HCT116 (cell line): ENCODE results near the gene FBP1. TPM values are rescaled to one million over a fixed set of nuclear protein-coding genes. Genes with fewer than 3 reads are reported as not detected.

ENCODE experiments used
- ATAC-seq: fragments of 200-7000 bp; cut with Tn5 transposase; 2 replicates; pipeline ENCODE4 v1.9.1; 2020; ENCODE audit warnings: mild to moderate bottlenecking, moderate library complexity
- BruUV-seq: library from RNA; stranded (reverse); fragments of 400-500 nt; replicated peaks from 2 replicates; lab custom pipeline; 2021; lab: Mats Ljungman, UMichigan
- CTCF ChIA-PET: fragments of 300-600 bp; sonication (Branson Sonifier 250); formaldehyde crosslinking; loops from one replicate; lab custom pipeline; 2021; ENCODE audit warnings: antibody characterized with exemption; lab: Charles Lee
- POLR2A ChIA-PET: fragments of 300-600, 350-600 bp; sonication (Branson Sonifier 250); formaldehyde crosslinking; loops from one replicate; lab custom pipeline; 2021; ENCODE audit warnings: antibody characterized with exemption; lab: Charles Lee
- RAD21 ChIA-PET, 2 experiments: fragments of 300-600 bp; sonication (Branson Sonifier 250); formaldehyde crosslinking; loops; one replicate each; lab custom pipeline; 2023; ENCODE audit warnings: low total read pairs in 2 of 2; ENCODE audit not compliant: uncharacterized antibody in 2 of 2, unreplicated experiment in 2 of 2, low non-redundant PET in 1 of 2; lab: Charles Lee
- DNase-seq: peaks from one replicate; pipeline ENCODE4 v3.0.0-alpha.2; 2010; ENCODE audit warnings: low read depth, low spot score
- H2AFZ ChIP-seq: fragments of 200-600 bp; shearing (Covaris generic), sonication (generic); 2 replicates; pipeline ENCODE4 v1.6.1; 2017; ENCODE audit warnings: low read depth, mixed run types, mixed read lengths, antibody characterized with exemption, low read length; ENCODE audit not compliant: poor library complexity, severe bottlenecking
- H3K27ac ChIP-seq: 2 replicates; pipeline ENCODE4 v1.5.1; 2012; ENCODE audit warnings: low read depth, low read length
- H3K27me3 ChIP-seq: fragments of 200-600 bp; sonication (generic); 2 replicates; pipeline ENCODE4 v1.6.1; 2016; ENCODE audit warnings: mixed run types, low read length, mixed read lengths; ENCODE audit not compliant: insufficient read depth
- H3K36me3 ChIP-seq, 2 experiments: fragments of 200-500 bp in 1 of 2; fragments of 200-600 bp in 1 of 2; sonication (Bioruptor generic) in 1 of 2; sonication (generic) in 1 of 2; 2 replicates each; pipeline versions ENCODE4 v1.5.1 to v1.6.1; 2014 to 2016; ENCODE audit warnings: low read length in 2 of 2, inconsistent platforms in 1 of 2, mixed read lengths in 1 of 2, mixed run types in 1 of 2; ENCODE audit not compliant: insufficient read depth in 2 of 2, control insufficient read depth in 1 of 2
- H3K4me1 ChIP-seq, 2 experiments: fragments of 200-600 bp in 1 of 2; sonication (generic) in 1 of 2; 2 replicates each; pipeline versions ENCODE4 v1.5.1 to v1.6.1; 2012 to 2017; ENCODE audit warnings: low read length in 2 of 2, inconsistent platforms in 1 of 2, mild to moderate bottlenecking in 1 of 2, mixed read lengths in 1 of 2, mixed run types in 1 of 2, moderate library complexity in 1 of 2; ENCODE audit not compliant: insufficient read depth in 2 of 2, control insufficient read depth in 1 of 2
- H3K4me2 ChIP-seq: fragments of 200-600 bp; sonication (generic); 2 replicates; pipeline ENCODE4 v1.6.1; 2017; ENCODE audit warnings: mixed run types, low read length, mixed read lengths
- H3K4me3 ChIP-seq, 2 experiments: fragments of 200-600 bp in 1 of 2; sonication (generic) in 1 of 2; replicated peaks in 1 of 2; 2 replicates each; pipeline ENCODE4 v1.5.1; 2011 to 2016; ENCODE audit warnings: low read length in 2 of 2, control low read depth in 1 of 2, low read depth in 1 of 2, mild to moderate bottlenecking in 1 of 2, mixed read lengths in 1 of 2, mixed run types in 1 of 2
- H3K79me2 ChIP-seq: fragments of 200-600 bp; sonication (generic); 2 replicates; pipeline ENCODE4 v1.6.1; 2017; ENCODE audit warnings: mild to moderate bottlenecking, mixed run types, low read length, moderate library complexity, mixed read lengths; ENCODE audit not compliant: insufficient read depth
- H3K9ac ChIP-seq: fragments of 200-600 bp; sonication (generic); 2 replicates; pipeline ENCODE4 v1.6.1; 2016; ENCODE audit warnings: low read length, mixed read lengths
- H3K9me2 ChIP-seq: fragments of 200-600 bp; sonication (generic), shearing (Covaris generic); 2 replicates; pipeline ENCODE4 v1.6.1; 2017; ENCODE audit warnings: mixed run types, mild to moderate bottlenecking, moderate library complexity; ENCODE audit not compliant: insufficient read depth
- H3K9me3 ChIP-seq, 2 experiments: fragments of 200-500 bp in 1 of 2; fragments of 200-600 bp in 1 of 2; sonication (Bioruptor generic) in 1 of 2; sonication (generic) in 1 of 2; 2 replicates each; pipeline ENCODE4 v1.6.1; 2014 to 2017; ENCODE audit warnings: low read length in 2 of 2, mixed read lengths in 2 of 2, inconsistent platforms in 1 of 2, low read depth in 1 of 2, mild to moderate bottlenecking in 1 of 2, mixed run types in 1 of 2, moderate library complexity in 1 of 2; ENCODE audit not compliant: control insufficient read depth in 1 of 2, insufficient read depth in 1 of 2
- H4K20me1 ChIP-seq: fragments of 200-600 bp; sonication (generic), shearing (Covaris generic); 2 replicates; pipeline ENCODE4 v1.6.1; 2017; ENCODE audit warnings: mixed run types, mild to moderate bottlenecking, moderate library complexity; ENCODE audit not compliant: insufficient read depth
- ATF3 ChIP-seq: IDR thresholded peaks from 2 replicates; pipeline ENCODE4 v1.6.1; 2012
- CTCF ChIP-seq, 3 experiments: fragments of 200-600 bp in 1 of 3; sonication (generic) in 1 of 3; IDR thresholded peaks in 2 of 3; conservative IDR thresholded peaks in 1 of 3; 2 replicates each; pipeline ENCODE4 v1.5.1; 2012 to 2017; ENCODE audit warnings: low read depth in 2 of 3, low read length in 2 of 3, antibody characterized with exemption in 1 of 3, borderline replicate concordance in 1 of 3, control low read depth in 1 of 3, mild to moderate bottlenecking in 1 of 3, mixed read lengths in 1 of 3, mixed run types in 1 of 3, moderate library complexity in 1 of 3; ENCODE audit not compliant: insufficient read depth in 1 of 3
- EGR1 ChIP-seq: IDR thresholded peaks from 2 replicates; pipeline ENCODE4 v1.6.1; 2012; ENCODE audit warnings: low read depth
- EZH2 ChIP-seq: fragments of 200-600 bp; sonication (generic); IDR thresholded peaks from 2 replicates; pipeline ENCODE4 v1.6.1; 2017; ENCODE audit warnings: antibody characterized with exemption, mixed run types
- FOSL1 ChIP-seq: IDR thresholded peaks from 2 replicates; pipeline ENCODE4 v1.6.1; 2012; ENCODE audit warnings: low read depth
- MAX ChIP-seq: IDR thresholded peaks from 2 replicates; pipeline ENCODE4 v1.6.1; 2012
- POLR2AphosphoS5 ChIP-seq: IDR thresholded peaks from 2 replicates; pipeline ENCODE4 v1.6.1; 2011; ENCODE audit warnings: mild to moderate bottlenecking, low read depth, low read length, moderate library complexity
- RAD21 ChIP-seq: IDR thresholded peaks from 2 replicates; pipeline ENCODE4 v1.6.1; 2012; ENCODE audit warnings: low read depth, mild to moderate bottlenecking
- REST ChIP-seq: IDR thresholded peaks from 2 replicates; pipeline ENCODE4 v1.6.1; 2012; ENCODE audit warnings: low read depth
- SP1 ChIP-seq: IDR thresholded peaks from 2 replicates; pipeline ENCODE4 v1.6.1; 2012; ENCODE audit warnings: low read depth
- SRF ChIP-seq: IDR thresholded peaks from 2 replicates; pipeline ENCODE4 v1.6.1; 2012; ENCODE audit warnings: low read depth
- TCF7L2 ChIP-seq: IDR thresholded peaks from 2 replicates; pipeline ENCODE4 v1.7.0; 2011; ENCODE audit warnings: borderline replicate concordance, inconsistent platforms; ENCODE audit not compliant: insufficient read depth, insufficient read length; ENCODE audit errors: extremely low read depth
- YY1 ChIP-seq: IDR thresholded peaks from 2 replicates; pipeline ENCODE4 v1.6.1; 2011; ENCODE audit warnings: low read length, low read depth, moderate library complexity, mild to moderate bottlenecking; ENCODE audit not compliant: insufficient replicate concordance; ENCODE audit errors: extremely low read depth
- intact Hi-C: fragments of 100-400 bp; cut with micrococcal nuclease; formaldehyde crosslinking; loops from 2 replicates; pipeline ENCODE4 v1.10.0; 2022
- total RNA-seq: library from RNA; stranded (reverse); gene quantifications from one replicate; pipeline ENCODE4 v1.2.1, GENCODE V29; 2021; ENCODE audit not compliant: unreplicated experiment

FBP1 gene
- total RNA-seq, 1 experiment from 2014 or later, result 0.42 TPM

GRCh38 chr9:94672811-94673487, 33.6 kb upstream of the FBP1 start:
- H3K9me2 ChIP-seq, result no peaks in the 10 kb centered on the region
- no peak for ATAC-seq
- TF ChIP-seq YY1 (no peak), TCF7L2 (no peak), ATF3 (no peak), FOSL1 (no peak), REST (no peak), MAX (no peak), EZH2 (no peak), CTCF (IDR thresholded peaks at IDR 0.05 in 2 of 3, conservative IDR thresholded peaks at IDR 0.05 in 1 of 3; ENCODE audit: borderline replicate concordance in 1 of 3, insufficient read depth in 1 of 3, low read depth in 2 of 3, low read length in 2 of 3) (no peak), RAD21 (no peak), POLR2AphosphoS5 (no peak), SRF (no peak), EGR1 (no peak), SP1 (no peak)
- TF ChIP-seq, all 23 proteins: peak for 0
- Histone ChIP-seq H3K4me1 (peaks cover 5 to 17% of the 10 kb centered on the region in 2 experiments), H3K9ac (no peak overlapping the region), H4K20me1 (no peaks in the 10 kb centered on the region), H3K79me2 (no peaks in the 10 kb centered on the region), H2AFZ (peak overlapping the region; percentile 97), H3K4me2 (peak overlapping the region; percentile 20; the same call in 1 of the 2 replicates), H3K27ac (no peak overlapping the region), H3K27me3 (no peaks in the 10 kb centered on the region), H3K4me3 (no peak overlapping the region), H3K36me3 (no peaks in the 10 kb centered on the region), H3K9me3 (no peaks in the 10 kb centered on the region)
- no peak for DNase-seq
- intact Hi-C loops, result no loop called here
- RAD21 ChIA-PET, result no interaction called here
- BruUV-seq, result no TSS peak
- CTCF ChIA-PET, result interaction anchor here (0.8 kb wide), 1 partner anchor 8 kb away, joined by 3 read pairs; no protein-coding TSS in a partner anchor
- POLR2A ChIA-PET, result no interaction called here
